ENCODE measurements around the gene RBPJ.

Gene RBPJ
- total RNA-seq: 102 to 193 reads per million in 2 donors

DNA sequence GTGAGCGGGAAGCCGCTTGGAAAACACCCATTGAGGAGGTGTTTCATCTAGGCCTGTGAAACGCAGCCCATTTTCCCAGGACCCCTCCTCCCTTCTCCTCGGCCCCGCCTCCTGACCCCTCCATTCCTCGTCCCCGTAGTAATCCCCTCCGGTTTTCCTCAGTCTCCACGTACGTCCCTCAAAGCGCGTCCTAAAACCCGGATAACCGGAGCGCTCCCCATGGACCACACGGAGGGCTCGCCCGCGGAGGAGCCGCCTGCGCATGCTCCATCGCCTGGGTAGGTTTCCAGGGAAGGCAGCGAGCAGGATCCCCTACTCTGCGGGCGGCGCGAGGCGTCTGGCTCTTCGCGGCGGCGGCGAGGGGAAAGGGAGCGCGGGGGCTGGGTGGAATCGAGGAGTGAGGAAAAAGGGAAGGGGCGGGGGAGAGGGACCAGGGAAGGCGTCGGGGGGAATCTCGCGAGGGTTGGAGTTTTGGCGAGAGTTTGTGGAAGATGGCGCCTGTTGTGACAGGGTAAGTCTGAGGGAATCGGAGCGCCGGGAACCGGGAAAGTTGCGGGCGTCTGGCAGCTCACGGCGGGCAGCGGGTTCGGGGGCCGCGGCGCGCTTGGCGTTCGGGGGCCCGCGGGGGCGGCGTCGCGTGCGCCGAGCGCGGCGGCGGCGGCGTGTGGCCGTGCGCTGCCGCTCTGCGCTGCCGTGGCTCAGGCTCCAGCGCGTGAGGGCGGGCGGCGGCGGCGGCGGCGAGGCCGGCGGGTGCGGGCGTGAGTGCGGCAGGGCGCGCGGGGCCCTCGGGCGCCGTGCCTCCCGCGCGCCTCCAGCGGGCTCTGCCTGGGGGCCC lies at the start of gene RBPJ:
TSS of gene RBPJ (plus strand) at position 477 of the 835 bp plus-strand sequence. CDS start at position 492, 15 bp downstream.
- peak; percentile 89 for DNase-seq

DNA sequence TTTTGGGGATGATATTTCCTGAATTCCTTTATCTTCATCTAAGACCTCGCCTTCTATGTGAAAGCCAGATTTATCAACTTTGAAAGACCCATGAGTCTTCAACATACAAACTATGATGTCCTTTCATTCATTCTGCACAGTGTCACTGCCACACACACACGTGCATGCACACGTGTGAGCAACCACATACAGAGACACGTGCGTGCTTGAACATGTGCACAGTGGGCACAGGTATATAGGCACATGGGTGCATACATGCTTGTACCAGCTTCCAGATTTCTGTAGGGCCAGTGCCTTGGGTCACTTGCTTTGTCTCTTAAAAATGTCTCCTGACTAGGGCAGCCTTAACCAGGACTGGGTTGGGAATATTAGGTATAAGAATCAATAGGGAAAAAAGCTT lies 49.1 kb upstream of the RBPJ start:
- DNase-seq: no peak

DNA sequence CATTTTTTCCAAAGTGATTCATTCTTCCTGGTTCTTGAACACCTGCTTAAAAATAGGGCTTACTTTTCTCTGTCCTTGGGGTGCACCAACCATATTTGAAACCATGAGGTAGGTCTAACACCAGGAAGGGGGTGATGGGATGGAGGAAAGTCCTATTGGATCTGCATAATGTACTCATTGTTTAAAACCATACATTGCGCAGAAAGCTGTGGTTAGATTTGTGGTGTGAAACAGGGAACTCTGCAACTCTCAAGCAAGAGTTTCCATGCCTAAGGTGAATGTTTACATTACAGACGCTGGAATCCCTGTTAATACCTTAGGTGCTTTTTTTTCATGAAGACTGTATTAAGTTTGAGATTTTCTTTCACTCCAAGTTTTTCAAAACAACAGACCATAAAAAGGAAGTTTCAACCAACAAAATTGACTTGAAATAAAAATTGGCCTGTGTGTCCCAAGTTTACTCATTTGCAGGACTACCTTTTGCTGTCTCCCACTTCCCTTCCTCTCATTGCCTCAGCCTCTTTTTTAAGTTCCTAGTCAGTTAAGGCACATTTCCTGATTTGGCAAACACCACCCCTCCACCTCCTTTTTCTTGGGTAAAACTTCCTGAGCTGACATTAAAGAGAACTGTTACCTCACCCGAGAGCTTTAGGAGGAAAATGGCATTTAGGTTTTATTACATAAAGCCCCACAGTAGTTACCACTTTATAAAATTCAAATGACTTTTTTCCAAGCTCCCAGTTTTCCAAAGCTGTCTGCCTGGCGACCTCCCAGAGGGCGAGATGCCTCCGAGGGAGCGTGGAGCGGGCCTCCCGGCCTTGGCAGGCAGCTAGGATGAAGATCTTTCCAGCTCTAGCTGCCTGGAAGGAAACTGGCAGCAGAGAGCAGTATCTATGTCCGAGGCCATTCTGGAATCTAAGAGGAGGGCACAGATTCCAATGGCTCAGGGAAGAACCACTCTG lies 47.9 kb upstream of the RBPJ start:
- DNase-seq: no peak

DNA sequence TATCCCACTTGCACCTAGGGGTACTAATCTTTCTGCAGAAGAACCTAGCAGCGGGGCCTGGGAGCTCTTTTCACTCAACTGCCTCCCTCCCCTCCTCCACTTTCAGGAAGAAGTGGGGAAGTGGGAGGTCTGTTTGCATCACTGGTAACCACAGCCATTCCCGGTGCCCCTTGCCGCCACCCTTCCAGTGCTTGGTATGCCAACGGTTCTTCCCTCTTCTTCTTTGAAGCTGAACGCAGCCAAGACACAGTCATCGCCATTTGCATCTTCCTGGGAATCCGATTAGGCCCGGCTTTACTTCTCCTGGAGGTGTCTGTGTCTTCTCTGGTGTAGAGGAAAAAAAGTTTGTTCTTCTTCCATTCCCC lies 47.2 kb upstream of the RBPJ start:
- DNase-seq: no peak

DNA sequence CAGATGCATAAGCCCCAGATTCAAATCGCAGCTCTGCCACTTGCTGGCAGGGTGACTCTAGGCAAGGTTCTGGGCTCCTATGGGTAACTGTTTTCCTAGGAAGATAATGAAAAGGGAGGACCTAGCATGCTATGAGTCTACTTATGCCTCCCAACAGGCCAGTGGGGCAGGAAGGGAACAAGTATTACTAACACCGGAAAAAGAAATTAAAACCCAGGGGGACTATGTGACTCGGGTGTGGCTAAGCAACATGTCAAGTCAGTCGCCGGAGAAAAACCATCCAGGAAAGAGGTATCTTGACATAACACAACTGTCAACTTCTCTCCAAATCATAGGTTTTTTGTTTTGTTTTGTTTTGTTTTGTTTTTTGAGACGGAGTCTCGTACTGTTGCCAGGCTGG lies 45.5 kb upstream of the RBPJ start:
- no peak for DNase-seq

DNA sequence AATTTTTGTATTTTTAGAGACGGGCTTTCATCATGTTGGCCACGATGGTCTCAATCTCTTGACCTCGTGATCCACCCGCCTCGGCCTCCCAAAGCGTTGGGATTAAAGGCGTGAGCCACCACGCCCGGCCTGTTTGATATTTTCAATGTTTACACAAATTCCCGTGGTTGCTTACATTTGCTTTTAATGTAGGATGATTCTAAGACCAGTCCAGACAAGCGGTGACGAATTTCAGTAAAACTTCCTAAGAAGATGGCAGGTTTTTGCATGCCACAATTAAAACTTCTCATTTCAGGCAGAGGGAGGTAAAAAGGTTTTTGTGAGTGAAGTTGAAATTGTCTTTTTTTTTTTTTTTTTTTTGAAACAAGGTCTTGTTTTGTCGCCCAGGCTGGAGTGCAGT lies 41.4 kb upstream of the RBPJ start:
- DNase-seq: no peak

DNA sequence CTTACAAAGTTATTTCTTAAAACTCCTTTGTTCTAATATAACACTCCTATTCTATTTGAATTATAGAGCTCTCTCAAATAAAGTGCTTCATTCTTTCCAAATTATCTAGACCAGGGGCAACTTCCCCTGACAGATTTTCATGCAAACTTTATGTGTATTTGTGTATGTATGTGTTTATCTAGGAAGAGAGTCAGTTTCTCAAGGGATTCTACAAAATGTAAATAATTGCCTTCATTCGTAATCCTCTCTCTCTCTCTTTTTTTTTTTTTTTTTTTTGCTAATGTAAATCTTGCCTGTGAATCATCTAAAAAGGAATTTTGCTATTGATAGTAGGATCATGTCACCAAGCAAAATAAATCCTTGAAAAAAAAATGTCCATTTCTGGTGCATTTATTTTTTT lies 38.9 kb upstream of the RBPJ start:
- DNase-seq: no peak

DNA sequence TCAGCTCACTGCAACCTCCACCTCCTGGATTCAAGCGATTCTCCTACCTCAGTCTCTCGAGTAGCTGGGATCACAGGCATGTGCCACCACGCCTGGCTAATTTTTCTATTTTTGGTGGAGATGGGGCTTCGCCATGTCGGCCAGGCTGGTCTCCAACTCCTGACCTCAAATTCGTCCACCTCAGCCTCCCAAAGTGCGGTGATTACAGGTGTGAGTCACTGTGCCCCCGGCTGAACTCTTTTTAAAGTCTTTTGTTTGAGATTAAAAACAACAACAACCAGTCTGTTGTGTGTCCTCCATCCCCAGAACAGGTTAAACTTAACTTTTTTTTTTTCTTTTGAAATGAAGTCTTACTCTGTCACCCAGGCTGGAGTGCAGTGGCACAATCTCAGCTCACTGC lies 36.3 kb upstream of the RBPJ start:
- DNase-seq: no peak

DNA sequence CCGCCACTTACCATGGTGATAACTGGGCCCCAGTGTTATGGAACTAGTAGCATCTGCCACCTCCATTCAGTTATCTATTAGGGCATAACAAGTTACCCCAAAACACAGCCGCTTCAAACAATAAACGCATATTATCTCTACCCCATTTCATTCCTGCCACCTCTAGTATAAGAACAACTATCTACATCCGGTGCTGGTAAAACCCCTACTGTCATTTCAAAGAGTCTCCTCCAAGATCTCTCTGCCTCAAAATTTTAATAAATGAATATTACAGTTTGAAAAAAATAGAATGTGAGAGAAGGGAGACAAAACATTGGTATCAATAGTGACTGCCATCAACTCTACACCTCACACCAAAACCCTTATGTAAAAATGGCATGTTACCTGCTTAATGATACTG lies 35.5 kb upstream of the RBPJ start:
- DNase-seq: no peak

DNA sequence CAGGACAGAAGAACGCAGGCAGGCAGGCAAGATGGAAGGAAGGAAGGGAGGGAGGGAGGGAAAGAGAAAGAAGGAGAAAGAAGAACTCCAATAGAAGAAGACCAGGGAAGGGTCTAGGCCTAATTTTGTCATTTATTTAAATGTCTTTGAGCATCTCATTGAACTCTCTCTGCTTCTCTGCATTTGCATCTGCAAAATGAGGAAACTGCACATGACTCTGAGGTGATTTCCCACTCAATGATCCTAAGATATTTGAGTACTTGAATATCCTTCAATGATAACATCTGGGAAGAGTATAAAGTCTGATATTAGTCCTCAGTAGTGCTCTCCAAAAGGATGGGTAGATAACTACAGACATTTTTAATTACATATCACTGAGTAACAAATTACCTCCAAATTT lies 33.1 kb upstream of the RBPJ start:
- no peak for DNase-seq

DNA sequence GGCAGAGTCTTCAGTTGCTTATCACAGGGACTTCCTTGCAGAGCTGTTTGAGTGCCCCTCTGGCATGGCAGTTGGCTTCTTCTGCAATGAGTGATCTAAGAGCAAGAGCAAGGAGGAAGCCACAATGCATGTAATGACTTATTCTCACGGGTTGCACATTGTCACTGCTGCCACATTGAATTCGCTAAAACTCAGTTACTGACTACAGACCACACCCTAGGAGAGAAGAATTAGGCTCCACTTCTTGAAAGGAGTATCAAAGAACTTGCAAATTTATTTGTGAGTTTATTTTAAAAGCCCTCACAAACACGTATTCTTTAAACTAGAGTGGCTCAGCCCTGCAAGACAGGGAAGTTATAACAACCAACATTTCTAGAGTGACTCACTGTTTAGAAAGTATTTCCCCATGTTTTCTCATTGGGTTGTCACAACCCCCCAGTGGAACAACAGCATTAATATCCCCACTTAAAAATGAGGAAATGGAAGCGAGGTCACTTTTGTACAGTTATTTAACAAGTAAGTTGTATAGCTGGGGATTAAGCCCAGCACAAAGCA lies 32.4 kb upstream of the RBPJ start:
- no peak for DNase-seq

DNA sequence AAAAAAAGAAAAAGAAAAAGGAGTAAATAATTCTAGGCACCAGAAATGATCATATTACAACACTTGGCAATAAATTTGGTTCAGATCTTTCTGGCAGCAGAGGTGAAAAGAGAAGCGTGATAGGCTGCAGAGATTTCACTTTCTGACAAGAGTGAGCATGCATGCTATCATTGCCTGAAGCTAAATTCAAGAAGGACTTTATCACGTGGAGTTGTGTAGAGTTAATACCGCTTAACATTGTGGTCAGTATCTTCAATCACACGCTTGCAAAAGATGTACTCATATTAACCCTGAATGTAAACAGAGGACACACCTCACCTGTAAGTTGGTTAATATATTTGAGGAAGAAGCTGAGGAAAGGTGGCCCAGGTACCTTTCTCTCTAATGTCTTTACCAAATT lies 31.4 kb upstream of the RBPJ start:
- no peak for DNase-seq

DNA sequence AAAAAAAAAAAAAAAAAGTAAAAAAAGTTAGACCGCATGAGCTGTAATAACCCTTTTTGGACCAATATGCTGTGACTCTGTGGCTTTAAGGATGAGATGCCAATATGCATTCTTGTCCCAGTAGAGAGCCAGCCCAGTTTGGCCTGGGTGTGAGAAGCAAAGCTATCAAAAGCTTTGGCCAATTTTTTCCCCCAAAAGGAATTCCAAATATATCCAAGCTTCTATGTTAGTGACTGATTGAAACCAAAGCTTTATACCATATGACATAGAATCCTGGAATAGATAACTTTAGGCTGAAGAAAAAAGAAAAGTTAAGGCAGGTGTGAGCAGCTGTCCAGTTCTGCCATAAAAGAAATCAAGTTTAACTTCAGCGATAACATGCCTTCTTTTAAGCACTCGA lies 30.5 kb upstream of the RBPJ start:
- DNase-seq: no peak

DNA sequence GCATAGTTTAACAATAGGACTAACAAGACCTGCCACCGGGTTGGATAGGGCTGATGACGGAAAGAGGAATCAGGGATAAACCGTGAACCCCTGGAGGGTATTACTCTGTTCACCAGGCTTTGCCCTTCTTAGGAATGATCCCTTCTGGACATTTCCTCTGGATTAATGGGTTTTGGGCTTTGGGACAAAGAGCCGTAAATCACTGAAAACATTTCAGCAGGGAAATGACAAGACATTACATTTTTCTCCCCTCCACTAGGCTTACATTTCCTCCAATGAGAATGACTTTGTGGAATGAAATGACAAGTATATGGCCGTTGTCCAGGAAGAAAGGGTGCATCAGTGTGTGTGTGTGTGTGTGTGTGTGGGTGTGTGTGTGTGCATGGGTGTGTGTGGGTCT lies 25.9 kb upstream of the RBPJ start:
- DNase-seq: no peak

DNA sequence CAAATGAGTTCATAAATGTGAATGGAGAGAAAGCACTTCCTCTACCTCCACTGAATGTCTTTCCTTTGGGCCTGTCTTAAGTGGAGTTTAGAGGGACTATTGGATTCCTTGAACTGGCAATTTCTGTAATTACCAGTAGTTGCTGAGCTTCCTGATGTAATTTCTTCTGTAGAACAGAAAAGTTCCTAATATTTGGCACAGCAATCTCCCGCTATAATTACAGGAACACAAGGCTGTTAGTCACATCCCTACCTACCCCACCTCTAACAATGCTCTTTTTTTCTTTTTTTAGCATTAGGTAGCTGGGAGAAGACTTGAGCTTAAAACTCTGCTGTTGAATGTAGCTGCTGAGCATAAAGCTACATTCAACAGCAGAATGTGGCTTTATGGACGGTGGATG lies 24.8 kb upstream of the RBPJ start:
- DNase-seq: no peak

DNA sequence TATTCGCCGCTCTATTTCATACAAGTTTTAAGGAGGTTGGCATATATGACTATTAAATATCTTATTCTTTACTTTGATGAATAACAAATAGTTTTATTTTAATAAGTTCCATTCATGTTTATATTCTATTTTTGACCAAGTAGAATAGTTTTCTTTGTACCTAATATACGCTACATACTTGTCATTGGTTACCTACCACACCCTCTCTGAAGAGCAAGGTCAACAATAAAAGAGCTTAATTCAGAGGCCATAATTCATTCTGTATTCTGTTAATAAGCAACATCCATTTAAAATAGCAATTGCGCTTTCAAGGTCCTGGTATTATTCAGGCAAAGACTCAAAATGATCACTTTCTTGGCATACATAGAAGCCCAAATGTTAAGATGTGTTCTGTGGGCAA lies 24.3 kb upstream of the RBPJ start:
- no peak for DNase-seq

DNA sequence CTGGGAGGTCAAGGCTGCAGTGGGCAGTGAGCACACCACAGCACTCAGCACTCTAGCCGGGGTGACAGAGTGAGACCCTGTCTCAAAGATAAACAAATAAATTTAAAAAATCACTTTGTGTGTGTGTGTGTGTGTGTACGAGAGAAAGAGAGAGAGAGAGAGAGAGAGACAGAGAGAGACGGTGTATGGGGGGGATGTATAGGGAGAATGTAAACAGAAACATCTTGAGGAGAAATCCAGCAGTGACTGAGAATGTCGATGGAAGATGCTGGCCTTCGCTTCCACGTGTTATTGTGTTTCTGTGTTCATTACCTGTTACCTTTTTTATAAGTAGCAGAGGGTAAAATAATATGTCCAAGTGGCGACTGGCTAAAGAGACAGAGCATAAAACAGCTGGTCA lies 23.6 kb upstream of the RBPJ start:
- DNase-seq: no peak

DNA sequence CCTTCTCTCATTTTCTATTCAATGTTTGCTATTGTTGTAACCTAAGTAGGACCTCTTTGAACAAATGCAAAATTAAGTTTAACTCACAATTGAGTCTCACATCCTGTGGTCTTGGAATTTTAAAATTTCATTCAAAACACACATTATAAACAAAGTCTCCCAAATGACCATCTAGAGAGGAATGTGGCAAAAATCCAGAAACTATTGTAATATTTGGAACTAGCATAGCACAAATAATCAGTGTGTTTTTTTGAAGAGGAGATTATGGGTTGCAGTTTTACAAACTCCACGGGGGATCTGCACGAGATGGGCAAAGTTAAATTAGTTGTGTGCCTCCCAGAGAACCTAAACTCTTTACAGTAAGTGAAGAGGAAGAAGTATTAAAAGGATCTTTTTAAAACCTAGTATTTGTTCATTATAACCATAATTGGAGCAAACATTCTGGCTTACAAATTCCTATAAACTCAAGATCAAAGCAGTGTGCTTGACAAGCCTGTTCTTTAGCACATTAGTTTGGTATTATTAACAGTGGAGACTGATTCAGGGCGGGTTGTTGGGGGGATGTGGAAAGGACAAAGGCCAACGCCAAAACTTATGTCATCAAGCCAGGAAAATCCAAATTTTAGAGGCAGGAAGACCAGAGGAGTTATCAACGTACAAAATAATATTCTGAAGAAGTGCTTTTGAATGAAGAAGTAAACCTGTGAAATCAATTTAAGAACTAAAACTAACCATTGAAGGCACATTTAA lies 22.4 kb upstream of the RBPJ start:
- DNase-seq: no peak

DNA sequence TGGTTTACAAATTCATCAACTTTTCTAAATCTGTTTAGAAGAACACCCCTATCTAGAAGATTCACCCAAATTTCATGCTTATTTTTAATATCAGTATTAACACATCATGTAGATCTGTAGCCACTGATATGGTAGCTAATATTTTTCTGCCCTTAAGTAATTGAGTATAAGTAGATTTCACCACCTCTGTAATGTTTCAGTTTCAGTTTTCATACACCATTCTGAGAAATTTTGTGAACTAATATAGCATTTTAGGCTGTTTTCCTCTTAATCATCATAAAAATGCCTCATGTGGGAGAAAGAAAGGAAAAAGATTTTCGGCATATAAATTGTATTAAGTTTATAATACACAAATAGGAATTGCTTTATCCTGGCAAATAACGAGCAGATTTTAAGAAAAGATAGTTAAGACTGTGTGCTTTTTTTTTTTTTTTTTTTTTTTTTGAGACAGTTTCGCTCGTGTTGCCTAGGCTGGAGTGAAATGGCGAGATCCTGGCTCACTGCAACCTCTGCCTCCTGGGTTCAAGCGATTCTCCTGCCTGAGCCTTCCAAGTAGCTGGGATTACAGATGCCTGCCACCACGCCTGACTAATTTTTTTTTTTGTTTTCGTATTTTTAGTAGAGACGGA lies 21.4 kb upstream of the RBPJ start:
- no peak for DNase-seq

DNA sequence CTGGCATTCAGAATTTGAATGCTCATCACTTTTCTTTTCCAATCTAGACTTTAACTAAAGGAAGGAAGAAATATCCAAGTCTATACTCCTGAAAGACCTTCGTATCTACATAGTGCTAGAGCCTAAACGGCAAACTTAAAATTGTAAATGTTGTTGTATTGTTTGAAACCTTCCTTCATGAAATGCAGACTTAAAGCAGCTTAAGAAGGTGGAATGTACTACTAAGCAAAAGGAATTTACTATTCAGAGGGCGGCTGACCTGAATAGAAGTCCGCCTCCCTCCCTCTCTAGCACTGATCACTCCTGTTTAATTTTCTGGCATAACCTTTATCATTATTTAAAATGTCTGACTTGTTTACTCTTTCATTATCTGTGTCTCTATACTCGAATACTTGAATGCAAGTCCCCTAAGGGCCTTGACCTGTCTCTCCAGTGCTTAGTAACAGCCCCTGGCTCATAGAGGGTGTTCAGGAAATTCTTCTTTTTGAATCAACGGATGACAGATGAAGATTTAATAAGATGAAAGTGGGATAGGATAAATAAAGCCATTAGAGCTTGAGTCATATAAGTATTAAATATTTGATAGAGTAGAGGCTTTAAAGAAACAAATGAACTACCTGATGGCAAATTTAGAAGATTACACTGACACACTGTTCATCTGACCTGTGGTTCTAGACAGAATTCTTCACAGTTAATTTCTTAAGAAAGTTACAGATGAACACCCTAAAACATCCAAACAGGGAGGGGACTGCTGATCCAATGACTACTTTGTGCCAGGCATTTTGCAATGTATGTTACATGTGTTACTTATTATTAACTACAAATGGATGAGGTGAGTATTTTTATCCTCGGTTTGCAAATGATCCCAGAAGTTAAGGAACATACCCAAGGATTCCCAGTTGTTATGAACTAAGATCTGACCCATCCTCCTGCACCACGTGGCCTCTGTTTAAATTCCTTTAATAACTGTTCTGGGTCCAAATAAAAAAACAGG lies 20.2 kb upstream of the RBPJ start:
- DNase-seq: no peak

Measured in T-helper 9 cell (primary cell).